GM19043 (cell line): Measurements from ENCODE around the gene MEX3A.
"Not testable (repeated sequence)": the region's sequence is repeated elsewhere in the genome, so short reads cannot be mapped to it uniquely, and the experiment has no call there.

Experiments
- ATAC-seq: cut with Tn5 transposase; IDR thresholded peaks from one replicate; pipeline ENCODE4 v1.9.1; 2021; ENCODE audit warnings: low read depth; ENCODE audit not compliant: unreplicated experiment

The MEX3A gene

GRCh38 chr1:156082309-156083091 lies at the start of gene MEX3A:
MEX3A (minus strand) TSS chr1:156082465; CDS start chr1:156081998, 467 bp downstream.
- no peak for ATAC-seq

GRCh38 chr1:156130578-156130942 lies 48.3 kb upstream of the MEX3A start:
- no peak for ATAC-seq

- no peak for ATAC-seq
Observed at GRCh38 chr1:156129687-156130577, 47.7 kb upstream of the MEX3A start.

GRCh38 chr1:156128654-156129597 lies 46.7 kb upstream of the MEX3A start:
- ATAC-seq = no peak

- ATAC-seq = no peak
Observed at GRCh38 chr1:156128308-156128653, 46.0 kb upstream of the MEX3A start.

- ATAC-seq = peak; percentile 45
Observed at GRCh38 chr1:156126630-156127534, 44.6 kb upstream of the MEX3A start.

GRCh38 chr1:156126043-156126629 lies 43.9 kb upstream of the MEX3A start:
- ATAC-seq = no peak

GRCh38 chr1:156125544-156125943 lies 43.3 kb upstream of the MEX3A start:
- ATAC-seq = not testable (repeated sequence)

- no peak for ATAC-seq
Observed at GRCh38 chr1:156124557-156125483, 42.6 kb upstream of the MEX3A start.

- ATAC-seq = no peak
Observed at GRCh38 chr1:156123356-156124196, 41.3 kb upstream of the MEX3A start.

GRCh38 chr1:156122519-156123355 lies 40.5 kb upstream of the MEX3A start:
- no peak for ATAC-seq

GRCh38 chr1:156122086-156122485 lies 39.8 kb upstream of the MEX3A start:
- ATAC-seq = no peak

GRCh38 chr1:156121457-156121856 lies 39.2 kb upstream of the MEX3A start:
- ATAC-seq = no peak

- not testable (repeated sequence) for ATAC-seq
Observed at GRCh38 chr1:156121005-156121404, 38.7 kb upstream of the MEX3A start.

- ATAC-seq = no peak
Observed at GRCh38 chr1:156120318-156120717, 38.1 kb upstream of the MEX3A start.

- ATAC-seq = no peak
Observed at GRCh38 chr1:156119503-156120209, 37.4 kb upstream of the MEX3A start.
